ENCODE data around the gene FAM181A.

FAM181A gene

GRCh38 chr14:93950948-93951634 is 23.9 kb downstream of the FAM181A start:
- DNase-seq (ENCODE audit: low read depth) = no peak

GRCh38 chr14:93951635-93952540 is 24.7 kb downstream of the FAM181A start:
- DNase-seq (ENCODE audit: low read depth) = no peak

DNA sequence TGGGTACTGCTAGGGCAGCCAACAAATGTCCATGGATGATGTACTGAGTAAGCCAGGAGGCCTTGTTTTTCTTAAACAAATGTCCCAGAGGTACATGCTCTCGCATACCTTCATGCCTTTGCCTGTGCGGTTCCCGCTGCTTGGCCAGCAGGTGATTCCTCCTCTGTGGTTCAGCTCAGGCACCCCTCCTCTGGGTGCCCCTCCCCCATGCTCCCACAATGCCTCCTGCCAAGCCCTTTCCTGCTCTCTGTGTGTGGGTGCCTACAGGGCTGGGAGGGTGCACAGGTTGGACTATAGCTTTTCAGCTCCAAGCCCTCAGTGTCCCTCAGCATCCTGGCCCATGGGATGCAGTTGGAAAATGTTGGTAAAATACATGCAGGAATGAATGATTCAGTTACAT is 25.7 kb downstream of the FAM181A start:
- DNase-seq (ENCODE audit: low read depth) = no peak

DNA sequence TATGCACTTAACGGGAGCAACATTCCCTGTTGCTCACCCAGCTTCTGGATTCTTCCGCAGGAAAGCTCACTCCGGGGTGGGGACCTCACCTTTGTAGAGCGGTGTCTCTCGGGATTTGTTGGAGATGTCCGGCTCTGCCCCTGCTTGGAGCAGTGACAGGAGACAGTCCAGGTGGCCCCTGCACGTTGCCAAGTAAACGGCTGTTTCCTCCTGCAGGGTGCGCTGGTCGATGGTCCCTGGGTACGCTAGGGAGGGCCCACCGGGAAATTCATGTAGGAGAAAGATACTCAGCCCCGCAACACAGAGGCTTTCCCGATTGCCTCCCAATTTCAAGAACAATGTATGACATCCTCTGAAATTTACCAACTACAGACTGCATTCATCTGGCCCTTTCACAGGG is 26.1 kb downstream of the FAM181A start:
- no peak for DNase-seq (ENCODE audit: low read depth)

DNA sequence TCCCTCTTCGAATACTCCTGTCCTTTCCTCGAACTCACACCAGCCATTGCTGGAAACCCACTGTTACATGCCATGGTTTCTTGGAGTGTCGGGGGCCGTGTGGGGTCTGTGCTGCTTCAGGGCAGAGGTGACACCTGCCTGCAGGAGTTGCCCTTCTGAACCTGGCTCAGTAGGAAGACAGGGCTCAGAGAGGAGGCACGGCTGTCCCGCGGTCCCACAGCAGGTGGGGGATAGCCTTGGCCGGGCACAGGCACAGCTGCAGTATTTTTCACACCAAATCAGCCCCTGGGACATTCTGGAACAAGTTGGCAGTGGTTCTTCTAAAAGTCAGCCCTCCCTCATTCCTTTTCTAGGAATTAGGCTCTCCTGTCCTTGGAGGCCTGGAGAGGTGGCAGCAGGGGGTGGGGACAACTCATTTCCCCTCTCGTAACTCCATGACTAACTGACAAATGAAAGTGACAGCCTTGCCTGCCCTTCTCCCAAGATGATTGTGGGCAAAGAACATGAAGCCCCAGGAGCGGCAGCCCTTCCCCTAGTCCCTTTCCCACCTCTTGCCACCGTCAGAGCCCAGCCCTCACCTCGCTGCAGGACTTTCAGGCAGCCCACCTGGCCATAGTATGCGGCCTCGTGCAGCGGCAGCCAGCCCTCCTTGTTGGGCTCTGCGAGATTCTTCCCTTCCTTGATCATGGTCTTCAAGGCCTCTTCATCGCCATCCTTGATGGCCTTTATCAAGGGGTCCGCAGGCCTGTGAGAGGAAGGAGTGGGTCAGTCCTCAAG is 26.8 kb downstream of the FAM181A start:
- DNase-seq (ENCODE audit: low read depth) = no peak

- DNase-seq (ENCODE audit: low read depth) = no peak
Measured at GRCh38 chr14:93954516-93954830, 27.3 kb downstream of the FAM181A start.

DNA sequence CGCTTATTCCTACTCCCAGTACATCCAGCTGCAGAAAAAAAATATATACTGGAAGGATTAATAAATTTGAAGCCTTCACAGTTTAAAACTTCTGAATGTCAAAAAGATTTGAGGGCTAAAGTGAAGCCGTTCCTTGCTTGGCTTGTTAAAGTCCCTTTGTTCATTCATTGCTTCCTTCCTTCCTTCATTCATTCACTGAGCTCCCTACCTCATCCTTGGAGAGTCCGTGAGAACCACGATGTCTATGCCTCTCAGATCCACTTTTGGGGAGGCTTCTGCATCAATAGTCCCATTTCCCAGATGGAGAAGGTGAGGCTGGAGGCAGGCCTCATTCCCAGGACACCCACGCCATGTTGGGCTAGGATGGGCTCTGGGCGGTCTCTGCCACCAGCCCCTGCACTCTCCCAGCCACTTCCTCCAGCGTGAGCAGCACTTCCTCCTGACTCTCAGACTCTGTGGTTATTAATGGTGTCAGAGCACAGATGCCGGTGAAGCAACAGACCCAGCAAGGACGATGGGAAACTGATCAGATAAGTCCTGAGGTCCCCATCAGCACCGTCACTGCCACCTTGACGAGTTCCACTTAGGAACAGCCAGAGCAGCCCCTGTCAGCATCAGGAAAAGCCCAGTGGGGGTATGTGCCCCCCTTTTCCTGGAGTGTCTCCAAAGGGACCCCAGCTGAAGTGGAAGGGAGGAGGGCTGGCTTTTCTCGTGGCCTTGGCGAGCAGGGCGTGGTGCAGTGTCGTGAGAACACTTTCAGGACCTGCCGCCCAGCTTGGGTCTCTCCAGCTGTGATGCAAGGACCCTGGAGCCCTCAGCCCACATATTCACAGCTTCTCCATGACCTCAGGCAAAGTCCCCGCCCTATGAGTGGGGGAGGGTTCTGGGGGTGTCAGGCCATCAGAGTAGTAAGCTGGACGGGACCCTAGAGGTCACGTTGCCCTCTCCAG is 28.0 kb downstream of the FAM181A start:
- no peak for DNase-seq (ENCODE audit: low read depth)

DNA sequence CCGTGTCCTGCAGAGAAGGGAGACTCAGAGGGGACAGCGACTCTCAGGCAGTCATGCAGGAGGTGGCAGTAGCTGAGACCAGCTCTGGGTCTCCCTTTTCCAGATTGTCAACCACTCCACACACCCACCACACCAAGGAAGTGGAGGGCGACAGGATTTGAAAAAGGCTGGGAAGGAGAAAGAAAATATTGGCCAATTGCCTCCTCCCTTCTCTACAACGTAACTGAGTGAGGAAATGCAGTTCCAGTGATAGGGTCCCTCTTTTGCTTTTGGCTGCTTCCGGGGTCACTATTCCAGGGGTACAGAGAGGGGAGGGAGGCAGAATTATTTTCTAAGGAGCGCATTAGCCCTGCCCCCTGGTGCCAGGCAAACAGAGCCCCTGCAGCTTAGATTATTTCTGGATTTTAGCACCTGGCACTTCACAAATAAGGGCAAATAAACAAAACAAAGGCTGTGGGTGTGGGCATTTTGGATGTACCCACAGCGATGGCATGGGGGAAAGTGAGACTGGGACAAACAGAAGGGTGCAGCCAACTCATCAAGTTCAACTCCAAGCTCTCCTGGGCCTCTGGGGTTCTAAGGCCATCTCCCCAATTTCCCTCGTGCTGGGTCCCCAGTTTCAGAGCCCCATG is 28.8 kb downstream of the FAM181A start:
- no peak for DNase-seq (ENCODE audit: low read depth)

- DNase-seq (ENCODE audit: low read depth) = no peak
Measured at GRCh38 chr14:93956514-93957332, 29.6 kb downstream of the FAM181A start.

- DNase-seq (ENCODE audit: low read depth) = no peak
Measured at GRCh38 chr14:93957333-93957710, 30.2 kb downstream of the FAM181A start.

DNA sequence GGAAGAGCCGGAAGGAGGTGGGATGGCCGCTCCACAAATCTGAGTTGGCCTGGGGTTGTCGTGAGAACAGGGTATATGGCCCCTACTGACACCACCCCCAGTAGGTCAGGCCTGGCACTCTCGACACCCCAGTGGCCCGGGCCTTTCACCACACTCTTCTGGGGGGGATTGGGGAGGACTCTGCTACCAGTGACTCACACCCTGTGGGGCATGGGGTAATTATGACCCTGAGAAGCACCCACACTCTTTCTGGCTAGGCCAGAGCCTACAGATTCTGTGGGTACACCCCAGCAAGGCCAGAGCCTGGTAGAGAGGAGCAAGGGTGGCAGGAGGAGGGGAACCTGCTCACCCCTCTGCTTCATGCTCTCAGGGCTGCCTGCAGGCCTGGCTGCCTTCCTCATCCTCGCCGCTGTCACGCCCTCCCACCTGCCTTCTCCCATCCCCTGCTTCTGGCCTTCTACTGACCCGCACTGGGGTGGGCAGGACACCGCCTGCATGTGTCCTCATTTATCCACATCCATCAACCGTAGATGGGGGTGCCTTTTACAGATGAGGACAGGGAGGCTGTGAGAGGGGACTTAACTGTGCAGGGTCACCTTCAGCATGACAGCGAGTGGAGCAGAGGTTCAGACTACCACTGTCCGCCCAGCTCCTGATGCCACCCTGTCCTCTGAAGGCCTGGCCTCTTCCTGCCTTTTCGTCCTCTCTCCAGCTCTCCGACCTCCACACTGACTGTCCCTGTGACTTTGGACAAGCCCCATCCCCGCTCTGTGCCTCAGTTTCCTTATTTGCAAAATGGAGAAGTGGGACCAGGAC is 30.8 kb downstream of the FAM181A start:
- DNase-seq (ENCODE audit: low read depth) = no peak

GRCh38 chr14:93958567-93959238 is 31.6 kb downstream of the FAM181A start:
- DNase-seq (ENCODE audit: low read depth) = no peak

DNA sequence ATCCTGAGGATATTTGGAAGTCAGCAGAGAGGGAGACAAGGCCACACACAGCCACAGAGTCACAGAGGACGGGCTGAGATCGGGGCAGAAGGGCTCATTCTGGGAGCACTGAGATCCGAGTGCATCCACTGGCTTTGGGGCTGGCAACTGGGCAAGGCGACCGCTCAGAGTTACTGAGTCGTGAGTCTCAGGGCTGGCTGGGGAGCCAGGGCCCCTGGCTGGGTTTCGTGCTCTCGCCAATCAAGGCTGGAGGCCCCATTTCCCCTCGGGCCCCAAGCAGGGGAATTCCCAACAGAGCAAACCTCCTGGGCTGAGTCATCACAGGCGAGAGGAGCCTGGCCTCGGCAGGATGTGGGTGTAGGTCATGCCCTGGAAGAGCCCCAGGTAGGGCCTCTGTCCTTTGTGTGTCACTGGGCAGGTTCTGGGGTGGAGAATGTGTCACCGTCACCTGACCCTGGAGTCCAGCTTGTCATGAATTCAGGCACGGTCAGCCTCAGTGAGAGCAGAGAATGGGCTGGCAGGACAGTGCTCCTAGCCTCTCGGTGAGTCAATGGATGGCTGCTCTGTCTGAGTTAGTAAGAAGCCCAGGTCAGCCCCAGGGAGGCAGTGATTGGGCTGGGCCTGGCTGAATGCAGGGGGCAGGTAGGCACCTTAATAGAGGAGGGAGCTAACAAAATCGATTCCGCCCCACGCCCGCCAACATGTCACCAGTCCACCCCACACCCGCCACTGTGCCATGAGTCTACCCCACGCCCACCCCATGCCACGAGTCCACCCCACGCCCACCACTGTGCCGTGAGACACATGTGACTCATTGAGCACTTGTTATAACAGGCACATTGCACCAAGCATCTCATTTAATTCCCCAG is 32.3 kb downstream of the FAM181A start:
- peak; percentile 80 for DNase-seq (ENCODE audit: low read depth)

DNA sequence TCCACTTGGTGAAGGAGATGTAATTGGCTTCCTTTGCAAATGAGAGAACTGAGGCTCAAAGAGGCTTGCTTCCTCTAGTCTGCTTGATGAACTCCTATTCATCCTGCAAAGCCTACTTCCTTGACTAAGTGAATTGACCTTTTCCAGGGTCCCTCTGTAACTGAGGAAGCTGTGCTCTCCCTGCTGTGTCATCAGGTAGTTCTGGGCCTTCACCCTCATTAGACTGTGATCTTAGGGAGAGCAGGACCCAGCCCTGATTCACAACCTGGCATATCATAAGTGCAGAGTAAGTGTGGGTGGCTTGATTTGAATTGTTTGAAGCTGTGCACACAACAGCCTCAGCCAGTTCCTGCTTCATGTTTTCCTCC is 32.9 kb downstream of the FAM181A start:
- DNase-seq (ENCODE audit: low read depth) = no peak

DNA sequence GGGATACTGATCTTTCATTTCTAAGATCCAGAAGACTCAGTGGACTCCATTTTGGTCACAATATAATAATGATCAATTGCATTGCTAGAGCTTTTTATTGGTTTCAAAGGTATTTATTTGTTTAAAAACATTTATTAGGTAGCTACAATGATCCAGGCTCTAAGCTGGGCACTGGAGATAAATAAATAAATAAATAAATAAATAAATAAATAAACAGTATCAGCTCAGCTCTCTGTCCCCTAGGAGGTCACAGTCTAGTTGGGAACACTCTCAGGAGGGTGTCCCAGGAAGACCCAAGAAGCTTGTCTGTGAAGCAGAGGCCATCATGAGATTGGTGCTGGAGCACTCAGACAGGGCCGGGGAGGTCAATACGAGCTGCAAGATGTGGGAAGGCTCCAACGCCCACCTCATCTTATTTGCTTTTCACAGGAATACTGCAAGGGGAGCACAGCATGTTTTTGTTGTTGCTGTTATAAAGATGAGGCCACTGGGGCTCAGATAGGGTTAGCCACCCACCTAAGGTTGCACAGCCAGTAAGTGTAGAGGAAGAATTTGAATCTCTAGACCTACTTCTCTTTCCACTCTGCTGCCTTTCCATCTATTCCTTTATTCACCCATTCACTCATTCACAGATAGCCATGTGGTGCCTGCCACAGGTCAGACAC is 33.8 kb downstream of the FAM181A start:
- no peak for DNase-seq (ENCODE audit: low read depth)

DNA sequence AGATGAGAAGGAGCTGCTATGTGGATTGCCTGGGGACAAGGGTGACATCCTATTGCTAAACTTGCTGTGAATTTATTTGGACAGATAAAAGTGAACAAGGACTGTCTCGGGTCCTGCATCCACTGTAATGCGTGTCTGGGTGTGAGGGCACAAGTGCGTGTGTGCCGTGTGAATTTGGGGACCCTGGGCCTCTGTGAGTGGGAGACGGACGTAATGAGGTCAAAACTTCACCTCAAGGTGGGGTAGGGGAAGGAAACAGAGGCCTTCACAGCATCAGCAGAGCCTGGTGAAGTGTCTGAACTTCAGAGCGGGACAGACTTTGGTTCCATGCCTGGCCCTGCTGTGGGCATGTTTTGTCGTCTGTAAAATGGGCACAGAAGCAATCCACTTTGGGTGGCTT is 34.5 kb downstream of the FAM181A start:
- DNase-seq (ENCODE audit: low read depth) = no peak
